ENCODE measurements around the gene STKLD1. TPM values are rescaled to one million over a fixed set of nuclear protein-coding genes. Genes with fewer than 3 reads are reported as not detected.

Gene STKLD1
- total RNA-seq, 1 donor from 2014 or later = 0.16 TPM

DNA sequence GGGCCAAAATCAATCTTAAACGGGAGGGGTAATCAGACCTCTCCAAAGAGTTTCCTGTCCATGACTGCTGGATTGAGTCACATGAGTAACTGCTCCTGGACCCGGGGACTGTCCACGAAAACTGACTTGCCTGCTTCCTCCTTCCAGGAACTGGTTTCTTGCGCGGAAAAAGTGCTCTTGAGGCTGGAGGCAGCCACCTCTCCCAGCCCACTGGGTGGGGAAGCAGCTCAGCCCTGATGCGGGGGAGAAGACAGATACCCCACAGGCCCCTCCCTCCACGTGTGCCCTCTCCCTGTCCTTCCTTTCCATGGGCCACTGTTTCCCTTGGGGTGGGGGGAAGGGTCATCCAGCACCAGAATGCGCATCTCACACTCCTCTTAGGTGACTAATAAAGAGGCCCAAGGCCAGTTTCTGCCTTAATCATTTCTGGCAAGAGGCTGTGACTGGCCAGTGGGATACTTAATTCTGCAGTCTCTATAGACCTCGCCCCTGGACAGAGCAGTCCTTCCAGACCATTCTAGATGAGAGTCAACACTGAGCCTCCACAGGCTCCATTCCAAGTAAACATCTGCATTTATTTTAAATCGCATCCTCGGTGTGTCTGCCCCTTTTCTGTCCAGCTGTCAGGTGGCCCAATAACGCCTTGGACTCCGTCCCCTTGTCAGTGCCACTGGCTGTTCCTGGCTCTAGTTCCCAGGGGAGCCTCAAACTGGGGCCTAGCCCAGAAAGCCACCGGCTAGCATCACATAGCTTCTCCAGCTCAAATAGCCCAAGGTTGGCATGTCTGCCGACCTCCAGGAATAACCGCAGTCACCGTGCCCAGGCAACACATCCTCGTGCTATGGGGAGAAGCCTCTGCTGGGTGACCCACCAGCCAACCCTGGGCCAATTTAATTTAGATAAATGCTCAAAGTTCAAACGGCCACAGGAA is 29.6 kb downstream of the STKLD1 start:
- H3K9me3 Mint-ChIP-seq = no peaks in the 10 kb centered on the region
- H3K4me1 Mint-ChIP-seq = peaks cover 12% of the 10 kb centered on the region
- no peak overlapping the region for H3K27ac Mint-ChIP-seq
- H3K36me3 Mint-ChIP-seq (ENCODE audit: low read depth) = peaks cover 43% of the 10 kb centered on the region
- no peak overlapping the region for H3K4me3 Mint-ChIP-seq
- no peaks in the 10 kb centered on the region for H3K27me3 Mint-ChIP-seq
- DNase-seq = no peak
- intact Hi-C loops (cut with micrococcal nuclease) = no loop called here

DNA sequence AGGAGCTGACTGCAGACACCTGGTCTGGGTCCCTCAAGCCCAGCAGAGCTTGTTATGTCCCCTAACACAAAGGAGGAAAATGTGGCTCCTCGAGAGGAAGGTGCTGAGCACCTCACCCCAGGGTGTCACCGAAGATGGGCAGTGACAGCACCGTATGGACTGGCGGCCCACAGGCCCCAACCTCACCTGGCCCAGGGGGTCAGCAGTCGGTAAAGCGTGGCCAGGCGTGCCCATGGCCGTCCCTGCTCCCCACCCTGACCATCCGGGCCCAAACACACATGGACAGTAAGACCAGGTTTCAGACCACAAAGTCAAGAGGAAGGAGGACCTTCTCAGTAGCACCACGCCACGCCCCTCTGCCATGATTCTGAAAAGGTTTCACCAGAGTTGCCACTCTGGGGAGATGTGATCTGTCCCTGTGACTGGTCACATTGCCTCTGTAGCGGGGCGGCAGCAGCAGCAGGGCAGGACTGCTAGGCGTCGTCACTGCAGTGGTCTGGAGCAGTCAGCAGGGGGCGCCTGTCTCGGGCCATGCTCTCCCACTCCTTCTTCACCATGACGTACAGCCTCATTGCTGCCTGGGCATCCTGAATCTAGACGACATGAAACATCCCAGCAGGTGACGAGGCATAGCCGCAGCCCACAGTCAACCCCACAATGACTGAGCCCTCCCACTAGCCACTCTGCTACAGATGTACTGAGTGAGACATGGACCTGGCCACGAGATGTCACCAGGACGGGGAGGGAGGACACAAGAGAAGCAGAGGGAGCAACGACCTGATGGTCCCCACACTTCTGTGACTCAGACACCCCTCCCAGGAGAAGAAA is 30.5 kb downstream of the STKLD1 start:
- H3K36me3 Mint-ChIP-seq (ENCODE audit: low read depth) = peaks cover 47% of the 10 kb centered on the region
- no peak overlapping the region for H3K4me3 Mint-ChIP-seq
- H3K4me1 Mint-ChIP-seq = peaks cover 12% of the 10 kb centered on the region
- H3K9me3 Mint-ChIP-seq = no peaks in the 10 kb centered on the region
- intact Hi-C loops (cut with micrococcal nuclease) = loop anchor here (1.0 kb wide), 1 partner anchor 80 kb away; no protein-coding TSS in a partner anchor
- H3K27me3 Mint-ChIP-seq = no peaks in the 10 kb centered on the region
- peak; percentile 92 for DNase-seq
- peak overlapping the region; percentile 68 for H3K27ac Mint-ChIP-seq

- H3K36me3 Mint-ChIP-seq (ENCODE audit: low read depth) = peaks cover 53% of the 10 kb centered on the region
These were observed 31.9 kb downstream of the STKLD1 start for GRCh38 chr9:133408042-133408441.

DNA sequence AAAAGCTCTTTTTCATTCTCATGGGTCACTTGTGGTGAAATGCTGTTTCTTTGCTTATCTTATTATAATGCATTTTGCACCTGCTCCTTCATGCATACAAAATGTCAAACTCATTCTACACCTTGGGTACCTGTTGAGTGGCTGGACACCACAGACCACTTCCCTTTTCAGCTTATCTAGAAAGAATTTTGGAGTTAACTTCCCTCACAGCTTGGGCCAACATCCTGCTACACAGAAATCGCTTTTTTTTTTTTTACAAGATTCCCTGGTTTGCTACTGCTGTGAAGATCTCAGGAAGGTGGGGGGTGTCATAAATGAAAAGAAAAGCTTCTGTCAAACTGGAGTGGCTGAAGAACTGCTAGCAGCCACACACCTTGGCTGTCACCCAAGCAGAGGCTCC is 39.0 kb downstream of the STKLD1 start:
- Mint-ChIP-seq H3K27ac (no peak overlapping the region), H3K4me1 (peaks cover 34% of the 10 kb centered on the region), H3K27me3 (no peaks in the 10 kb centered on the region), H3K4me3 (no peak overlapping the region), H3K9me3 (no peaks in the 10 kb centered on the region), H3K36me3 (ENCODE audit: low read depth) (peaks cover 52% of the 10 kb centered on the region)
- no peak for DNase-seq
- intact Hi-C loops (cut with micrococcal nuclease) = loop anchor here (5.0 kb wide), 2 partner anchors 58 to 62 kb away; partner anchors contain the start of genes SLC2A6, SURF1 and SURF2

More at GRCh38 chr9:133408042-133408441, 31.9 kb downstream of the STKLD1 start:
- H3K27me3 Mint-ChIP-seq = no peaks in the 10 kb centered on the region
- no peaks in the 10 kb centered on the region for H3K9me3 Mint-ChIP-seq
- intact Hi-C loops (cut with micrococcal nuclease) = no loop called here
- no peak overlapping the region for H3K4me3 Mint-ChIP-seq
- H3K4me1 Mint-ChIP-seq = peaks cover 12% of the 10 kb centered on the region
- DNase-seq = no peak
- no peak overlapping the region for H3K27ac Mint-ChIP-seq

DNA sequence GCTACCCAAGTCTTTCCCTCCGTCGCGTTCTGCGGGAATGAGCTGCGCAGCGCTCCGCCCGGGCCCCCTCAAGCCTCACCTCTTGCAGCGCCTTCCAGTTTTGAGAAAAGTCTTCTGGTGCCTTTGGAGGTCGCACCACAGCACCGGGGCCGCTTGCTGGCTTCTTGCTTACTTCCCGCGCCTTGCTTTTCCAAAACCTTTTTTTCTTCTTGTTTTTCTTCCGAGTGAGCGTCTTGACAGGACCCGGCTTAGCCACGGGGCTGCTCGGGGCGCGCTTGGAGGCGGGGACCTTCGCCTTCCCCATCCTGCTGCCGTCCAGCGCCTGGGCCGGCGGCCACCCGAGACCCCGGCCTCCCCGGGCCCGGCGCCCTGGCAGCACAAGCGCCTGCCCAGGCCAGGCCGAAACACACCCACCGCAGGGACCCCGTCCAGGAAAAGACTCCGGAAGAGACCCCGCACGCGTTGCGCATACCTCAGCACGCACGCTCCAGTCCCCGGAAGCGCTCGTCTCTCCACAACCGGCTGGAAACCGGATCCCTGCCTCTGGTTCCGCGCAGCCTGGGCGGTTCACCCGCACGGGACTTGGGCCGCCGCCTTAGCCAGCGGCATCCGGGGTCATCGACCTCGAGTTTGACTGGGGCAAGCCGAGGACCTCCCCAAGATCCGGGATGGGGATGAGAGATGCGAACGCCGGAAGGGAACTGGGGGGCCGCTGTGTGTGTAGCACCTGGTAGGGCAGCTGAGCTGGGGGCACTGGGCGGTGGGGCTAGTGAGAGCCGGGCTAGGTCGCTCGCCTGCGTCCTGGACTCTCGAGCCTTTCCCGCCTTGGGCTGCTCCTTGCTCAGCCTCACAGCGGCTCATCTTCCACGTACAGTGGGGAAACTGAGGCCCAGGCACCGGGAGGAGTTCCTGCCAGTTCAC is 41.6 kb downstream of the STKLD1 start, which contains the start of gene REXO4:
TSS of gene REXO4 (minus strand) at position 470 of the 921 bp plus-strand sequence. CDS start at position 304, 166 bp downstream.
- peaks cover 44% of the 10 kb centered on the region for H3K4me1 Mint-ChIP-seq
- H3K27ac Mint-ChIP-seq = peak within 1 kb of the TSS; percentile 94
- peaks cover 38% of the 10 kb centered on the region for H3K36me3 Mint-ChIP-seq (ENCODE audit: low read depth)
- no peaks in the 10 kb centered on the region for H3K9me3 Mint-ChIP-seq
- no peaks in the 10 kb centered on the region for H3K27me3 Mint-ChIP-seq
- DNase-seq = peak; percentile 96
- H3K4me3 Mint-ChIP-seq = peak within 1 kb of the TSS; percentile 88
- intact Hi-C loops (cut with micrococcal nuclease) = loop anchor here (1.0 to 5.0 kb wide), 4 partner anchors 42 to 82 kb away; partner anchors contain the start of genes SLC2A6, STKLD1, SURF1 and SURF2

GRCh38 chr9:133419005-133419404 is 42.8 kb downstream of the STKLD1 start:
- H3K27me3 Mint-ChIP-seq = no peaks in the 10 kb centered on the region
- H3K27ac Mint-ChIP-seq = peak overlapping the region; percentile 76
- peaks cover 29% of the 10 kb centered on the region for H3K36me3 Mint-ChIP-seq (ENCODE audit: low read depth)
- H3K4me3 Mint-ChIP-seq = peak overlapping the region; percentile 88
- intact Hi-C loops (cut with micrococcal nuclease) = loop anchor here (5.0 kb wide), 2 partner anchors 58 to 62 kb away; partner anchors contain the start of genes SLC2A6, SURF1 and SURF2
- peaks cover 43% of the 10 kb centered on the region for H3K4me1 Mint-ChIP-seq
- no peak for DNase-seq
- H3K9me3 Mint-ChIP-seq = no peaks in the 10 kb centered on the region

DNA sequence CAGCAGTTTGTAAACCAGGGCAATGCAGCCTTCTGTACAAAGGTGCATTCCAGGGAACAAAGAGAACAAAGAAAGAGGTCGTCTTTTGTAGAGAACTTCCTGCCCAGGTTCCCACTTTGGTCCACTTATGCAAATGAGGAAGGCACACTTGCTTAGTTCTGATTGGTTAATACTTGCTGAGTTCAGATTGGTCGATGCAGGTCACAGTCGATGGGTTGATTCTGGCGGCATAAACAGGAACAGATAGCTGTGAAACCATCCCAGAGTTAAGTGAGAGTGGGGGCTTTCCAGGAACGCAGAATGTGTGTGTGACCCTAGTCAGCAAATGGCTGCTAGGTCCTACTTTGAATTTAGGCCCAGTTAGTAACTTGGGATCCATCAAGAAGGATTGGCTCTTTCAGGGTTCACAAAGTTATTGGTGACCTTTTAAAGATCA is 44.2 kb downstream of the STKLD1 start:
- Mint-ChIP-seq H3K4me3 (no peak overlapping the region), H3K27me3 (no peaks in the 10 kb centered on the region), H3K9me3 (no peaks in the 10 kb centered on the region), H3K4me1 (peaks cover 35% of the 10 kb centered on the region), H3K36me3 (ENCODE audit: low read depth) (peaks cover 17% of the 10 kb centered on the region), H3K27ac (peak overlapping the region; percentile 48)
- intact Hi-C loops (cut with micrococcal nuclease) = loop anchor here (5.0 kb wide), 1 partner anchor 37 kb away; the partner anchor contains the start of gene CACFD1
- DNase-seq = no peak

- H3K9me3 Mint-ChIP-seq = no peaks in the 10 kb centered on the region
- peak within 1 kb of the TSS; percentile 33 for H3K4me3 Mint-ChIP-seq
- H3K4me1 Mint-ChIP-seq = peaks cover 22% of the 10 kb centered on the region
- peaks cover 5% of the 10 kb centered on the region for H3K27me3 Mint-ChIP-seq
- intact Hi-C loops (cut with micrococcal nuclease) = loop anchor here (5.0 kb wide), 1 partner anchor 35 kb away; the partner anchor contains the start of gene CACFD1
- peaks cover 7% of the 10 kb centered on the region for H3K36me3 Mint-ChIP-seq (ENCODE audit: low read depth)
- peak within 1 kb of the TSS; percentile 82 for H3K27ac Mint-ChIP-seq
- peak; percentile 75 for DNase-seq
These were observed 45.7 kb downstream of the STKLD1 start, which contains the start of gene ADAMTS13 for GRCh38 chr9:133421615-133422542. Gene ADAMTS13 (plus strand): TSS chr9:133422367. CDS start chr9:133422444, 77 bp downstream.

DNA sequence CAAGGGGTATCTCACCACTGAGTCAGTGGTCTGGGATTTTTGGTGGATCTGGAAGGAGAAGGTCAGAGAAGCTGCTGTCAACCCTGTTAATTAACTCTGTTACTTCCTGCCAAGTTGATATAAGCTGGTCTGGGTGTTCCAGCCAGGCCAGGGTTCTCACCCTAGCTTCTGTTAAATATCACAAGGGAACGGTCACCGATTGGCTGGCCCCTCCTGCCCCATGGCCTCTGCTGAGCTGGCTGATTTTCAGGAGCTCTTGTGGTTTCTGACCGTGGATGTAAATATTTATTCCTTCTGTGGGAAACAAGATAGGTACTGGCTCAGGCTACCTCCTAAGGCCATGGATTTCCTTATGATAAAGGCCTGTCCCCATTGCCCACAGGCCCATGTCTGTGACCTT is 47.0 kb downstream of the STKLD1 start:
- H3K4me1 Mint-ChIP-seq = peaks cover 24% of the 10 kb centered on the region
- intact Hi-C loops (cut with micrococcal nuclease) = loop anchor here (5.0 kb wide), 1 partner anchor 34 kb away; the partner anchor contains the start of gene CACFD1
- H3K27me3 Mint-ChIP-seq = peaks cover 18% of the 10 kb centered on the region
- H3K4me3 Mint-ChIP-seq = no peak overlapping the region
- no peaks in the 10 kb centered on the region for H3K36me3 Mint-ChIP-seq (ENCODE audit: low read depth)
- DNase-seq = no peak
- no peak overlapping the region for H3K27ac Mint-ChIP-seq
- H3K9me3 Mint-ChIP-seq = no peaks in the 10 kb centered on the region

DNA sequence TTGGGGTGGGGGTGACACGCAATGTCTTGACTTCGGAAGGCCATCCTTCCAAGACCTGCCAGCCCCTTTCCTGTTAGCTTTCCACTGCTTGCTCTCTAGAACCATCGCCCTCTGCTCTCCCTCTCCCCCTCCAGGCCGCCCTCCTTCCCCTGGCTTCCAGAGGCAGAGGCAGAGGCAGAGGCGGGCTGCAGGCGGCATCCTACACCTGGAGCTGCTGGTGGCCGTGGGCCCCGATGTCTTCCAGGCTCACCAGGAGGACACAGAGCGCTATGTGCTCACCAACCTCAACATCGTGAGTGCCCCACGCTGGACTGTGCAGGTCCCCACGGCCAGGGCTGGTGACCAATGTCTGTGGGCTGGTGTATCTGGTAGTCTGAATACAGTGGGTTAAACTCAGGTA is 48.0 kb downstream of the STKLD1 start:
- no peak for DNase-seq
- intact Hi-C loops (cut with micrococcal nuclease) = loop anchor here (5.0 kb wide), 1 partner anchor 33 kb away; the partner anchor contains the start of gene CACFD1
- H3K9me3 Mint-ChIP-seq = no peaks in the 10 kb centered on the region
- peaks cover 19% of the 10 kb centered on the region for H3K27me3 Mint-ChIP-seq
- no peaks in the 10 kb centered on the region for H3K36me3 Mint-ChIP-seq (ENCODE audit: low read depth)
- no peak overlapping the region for H3K27ac Mint-ChIP-seq
- H3K4me3 Mint-ChIP-seq = no peak overlapping the region
- peaks cover 15% of the 10 kb centered on the region for H3K4me1 Mint-ChIP-seq

- H3K4me3 Mint-ChIP-seq = no peak overlapping the region
These were observed 49.0 kb downstream of the STKLD1 start for GRCh38 chr9:133425049-133425632.

More at GRCh38 chr9:133425049-133425632, 49.0 kb downstream of the STKLD1 start:
- intact Hi-C loops (cut with micrococcal nuclease) = no loop called here
- no peak for DNase-seq
- H3K4me1 Mint-ChIP-seq = peaks cover 13% of the 10 kb centered on the region
- H3K36me3 Mint-ChIP-seq (ENCODE audit: low read depth) = no peaks in the 10 kb centered on the region
- H3K27me3 Mint-ChIP-seq = peaks cover 23% of the 10 kb centered on the region
- H3K9me3 Mint-ChIP-seq = no peaks in the 10 kb centered on the region
- H3K27ac Mint-ChIP-seq = no peak overlapping the region

Data from activated CD4-positive, alpha-beta T cell treated with anti-CD3 and anti-CD28 coated beads, Interleukin-2, amount 10 ng/mL, durations not matched to agents 24 days and 14 days (primary cell).